Stimulated activated CD4-positive, alpha-beta T cell treated with anti-CD3 and anti-CD28 coated beads, Interleukin-12 subunit alpha, Interleukin-12 subunit beta, amount 100 ng/mL, for 24 hours (primary cell): ENCODE measurements around the gene PLCL1.

Experiments used
- DNase-seq, 2 experiments: peaks; one replicate each; pipeline ENCODE4 v3.0.0-alpha.2; 2020; ENCODE audit warnings: low read depth in 2 of 2

PLCL1 gene

GRCh38 chr2:198115201-198115600 lies 310.8 kb downstream of the PLCL1 start:
- no peak for DNase-seq

GRCh38 chr2:198116756-198117155 lies 312.4 kb downstream of the PLCL1 start:
- no peak for DNase-seq

GRCh38 chr2:198117406-198118041 lies 313.1 kb downstream of the PLCL1 start:
- no peak for DNase-seq

- peak; percentile 13 to 28 for DNase-seq
These were observed 323.2 kb downstream of the PLCL1 start for GRCh38 chr2:198127627-198128026.

- DNase-seq: no peak
These were observed 325.2 kb downstream of the PLCL1 start for GRCh38 chr2:198129609-198130008.

GRCh38 chr2:198134293-198134955 lies 330.0 kb downstream of the PLCL1 start:
- no peak for DNase-seq

GRCh38 chr2:198135481-198135934 lies 331.1 kb downstream of the PLCL1 start:
- no peak for DNase-seq

- DNase-seq: no peak
These were observed 331.7 kb downstream of the PLCL1 start for GRCh38 chr2:198136142-198136541.

- no peak for DNase-seq
These were observed 333.3 kb downstream of the PLCL1 start for GRCh38 chr2:198137733-198138132.

GRCh38 chr2:198141726-198142125 lies 337.3 kb downstream of the PLCL1 start:
- no peak for DNase-seq

GRCh38 chr2:198143156-198143555 lies 338.8 kb downstream of the PLCL1 start:
- DNase-seq: no peak

GRCh38 chr2:198143793-198144192 lies 339.4 kb downstream of the PLCL1 start:
- no peak for DNase-seq

GRCh38 chr2:198144660-198145059 lies 340.3 kb downstream of the PLCL1 start:
- no peak for DNase-seq

GRCh38 chr2:198146346-198146940 lies 342.1 kb downstream of the PLCL1 start:
- DNase-seq: no peak

GRCh38 chr2:198157314-198157713 lies 352.9 kb downstream of the PLCL1 start:
- DNase-seq: no peak

GRCh38 chr2:198161151-198161550 lies 356.8 kb downstream of the PLCL1 start:
- DNase-seq: no peak

- DNase-seq: no peak
These were observed 357.9 kb downstream of the PLCL1 start for GRCh38 chr2:198162276-198162675.

- no peak for DNase-seq
These were observed 360.4 kb downstream of the PLCL1 start for GRCh38 chr2:198164843-198165242.

- no peak for DNase-seq
These were observed 360.9 kb downstream of the PLCL1 start for GRCh38 chr2:198165289-198165688.

- no peak for DNase-seq
These were observed 363.0 kb downstream of the PLCL1 start for GRCh38 chr2:198167346-198167745.

GRCh38 chr2:198168651-198169050 lies 364.3 kb downstream of the PLCL1 start:
- DNase-seq: no peak

GRCh38 chr2:198173242-198173641 lies 368.8 kb downstream of the PLCL1 start:
- no peak for DNase-seq

- no peak for DNase-seq
These were observed 369.5 kb downstream of the PLCL1 start for GRCh38 chr2:198173864-198174263.
